Hematopoietic multipotent progenitor cell treated with erythropoietin and hydrocortisone succinate and interleukin-3 and kit ligand, for 6 days (in vitro differentiated cells): ENCODE data around the gene TRPM1.

Experiments used
- DNase-seq: peaks from one replicate; pipeline ENCODE4 v3.0.0-alpha.2; 2015

TRPM1 gene

GRCh38 chr15:31046759-31047359, 54.7 kb downstream of the TRPM1 start:
- no peak for DNase-seq

DNA sequence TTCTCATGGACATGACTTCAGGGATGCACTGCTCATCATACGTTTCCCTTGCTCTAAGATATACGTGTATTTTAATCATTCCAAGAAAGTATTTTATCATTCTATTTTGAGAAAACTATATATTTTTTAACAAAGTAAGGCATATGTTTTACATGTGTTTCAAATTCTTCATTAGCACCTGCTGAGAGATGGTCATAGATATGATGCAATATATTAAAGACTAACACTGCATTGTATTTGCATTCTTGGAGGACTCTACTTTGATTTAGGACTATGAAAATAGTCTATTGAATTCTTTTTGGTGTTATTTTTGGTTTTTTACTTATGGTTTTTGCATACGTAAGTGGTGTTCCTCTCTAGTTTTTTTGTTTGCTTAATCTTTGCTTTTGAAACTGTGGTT, 55.9 kb downstream of the TRPM1 start:
- no peak for DNase-seq

DNA sequence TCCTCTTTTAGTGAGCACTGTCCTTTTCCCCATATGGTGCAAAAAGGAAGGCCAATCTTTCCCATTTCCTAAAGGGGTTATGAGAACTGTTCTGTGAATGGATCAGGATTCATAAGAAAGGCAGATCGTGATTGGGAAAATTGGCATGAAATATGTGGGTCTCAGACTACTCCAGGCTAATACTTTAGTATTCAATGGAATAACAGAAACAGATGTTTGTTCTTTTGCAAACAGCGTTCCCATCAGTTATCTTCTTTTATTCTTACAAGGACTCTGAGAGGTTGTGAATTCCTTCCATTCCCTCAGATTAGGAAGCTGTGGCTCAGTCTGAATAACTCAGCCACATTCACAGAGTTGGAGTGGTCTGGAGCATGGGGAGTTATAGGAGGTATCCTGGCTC, 58.8 kb downstream of the TRPM1 start:
- no peak for DNase-seq

DNA sequence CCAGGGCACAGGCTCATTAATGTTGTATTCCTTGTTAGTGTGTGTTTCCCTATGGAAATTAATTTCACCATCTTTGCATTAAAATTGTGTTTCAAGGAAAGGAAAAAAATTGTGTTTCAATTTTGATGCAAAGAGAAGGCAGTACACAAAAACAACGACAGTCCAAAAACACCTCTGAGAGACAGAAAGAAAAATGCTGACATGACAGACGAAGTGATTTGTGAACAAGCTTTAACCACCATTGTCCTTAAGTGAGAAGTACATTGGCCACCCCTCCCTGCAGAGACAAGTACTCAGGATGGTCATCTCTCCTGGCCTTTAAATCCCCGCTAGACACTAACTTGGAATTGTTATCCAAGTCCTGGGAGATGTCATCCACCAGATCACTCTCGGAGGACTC, 59.9 kb downstream of the TRPM1 start:
- no peak for DNase-seq

DNA sequence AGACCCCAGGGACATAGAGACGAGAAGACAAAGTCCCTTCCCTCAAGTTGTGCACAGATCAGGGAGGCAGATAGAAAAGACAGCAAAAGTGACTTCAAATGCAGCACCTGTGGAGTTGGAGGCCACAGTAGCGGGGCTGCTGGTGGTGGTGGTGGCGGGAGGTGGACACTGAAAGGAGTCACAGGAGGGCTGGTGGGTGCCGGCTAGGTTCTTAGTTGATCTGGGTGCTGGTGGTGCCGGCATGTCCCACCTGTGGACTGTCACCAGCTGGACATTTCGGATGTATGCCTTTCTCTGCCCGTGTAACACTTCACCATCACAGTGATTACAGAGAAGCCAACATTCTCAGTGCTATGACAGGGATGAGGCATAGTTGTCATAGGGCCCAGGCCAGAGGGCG, 60.9 kb downstream of the TRPM1 start:
- no peak for DNase-seq

DNA sequence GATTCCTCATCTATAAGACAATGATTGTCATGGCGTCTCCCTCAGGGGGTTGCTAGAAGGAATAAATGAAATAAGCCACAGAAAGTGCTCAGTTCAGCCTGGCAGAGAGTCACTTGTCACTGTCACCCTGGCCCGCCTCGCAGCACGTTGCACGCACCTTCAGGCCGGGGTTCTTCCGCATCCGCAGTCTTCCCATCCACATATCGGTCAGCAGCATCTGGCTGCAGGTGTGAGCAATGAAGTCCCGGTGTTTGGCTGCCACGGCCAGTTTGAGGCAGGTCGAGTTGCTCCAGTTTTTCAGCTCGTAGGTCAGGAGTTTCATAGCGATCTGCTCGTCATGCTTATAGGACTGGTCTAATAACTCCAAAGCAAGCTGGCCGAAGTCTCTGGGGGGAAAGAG, 61.6 kb downstream of the TRPM1 start:
- DNase-seq: no peak

- DNase-seq: no peak
Observed at GRCh38 chr15:31037731-31038477, 63.6 kb downstream of the TRPM1 start.

- DNase-seq: no peak
Observed at GRCh38 chr15:31036783-31037182, 64.7 kb downstream of the TRPM1 start.

- DNase-seq: no peak
Observed at GRCh38 chr15:31035610-31036009, 65.9 kb downstream of the TRPM1 start.

GRCh38 chr15:31034152-31034551, 67.4 kb downstream of the TRPM1 start:
- DNase-seq: no peak

GRCh38 chr15:31032961-31033371, 68.6 kb downstream of the TRPM1 start:
- DNase-seq: no peak

GRCh38 chr15:31031471-31032067, 70.0 kb downstream of the TRPM1 start:
- DNase-seq: no peak

GRCh38 chr15:31027910-31028578, 73.5 kb downstream of the TRPM1 start:
- DNase-seq: peak; percentile 57

DNA sequence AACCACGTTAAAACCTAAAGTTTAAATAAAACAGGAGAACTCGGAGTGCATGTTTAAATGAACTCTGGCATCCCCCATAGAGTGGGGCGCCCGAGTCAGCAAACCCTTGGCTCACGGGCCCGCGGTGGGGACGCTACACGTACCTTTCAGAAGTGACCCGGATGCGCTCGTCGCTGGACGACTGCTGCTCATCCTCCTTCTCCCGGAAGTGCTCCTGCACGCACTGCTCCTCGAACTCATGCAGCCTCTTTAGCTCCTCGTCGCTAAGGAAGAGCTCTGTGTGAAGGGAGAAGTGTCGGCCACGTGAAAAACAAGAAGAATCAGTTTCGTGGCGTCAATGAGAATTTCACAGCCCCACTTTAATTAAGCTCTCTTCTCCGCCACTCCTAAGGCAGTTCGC, 75.5 kb downstream of the TRPM1 start:
- DNase-seq: no peak

GRCh38 chr15:31024979-31025378, 76.5 kb downstream of the TRPM1 start:
- no peak for DNase-seq

- DNase-seq: no peak
Observed at GRCh38 chr15:31024330-31024729, 77.2 kb downstream of the TRPM1 start.

GRCh38 chr15:31023841-31024240, 77.7 kb downstream of the TRPM1 start:
- DNase-seq: no peak

GRCh38 chr15:31021067-31021665, 80.4 kb downstream of the TRPM1 start:
- DNase-seq: no peak

- no peak for DNase-seq
Observed at GRCh38 chr15:31020542-31020941, 81.0 kb downstream of the TRPM1 start.

DNA sequence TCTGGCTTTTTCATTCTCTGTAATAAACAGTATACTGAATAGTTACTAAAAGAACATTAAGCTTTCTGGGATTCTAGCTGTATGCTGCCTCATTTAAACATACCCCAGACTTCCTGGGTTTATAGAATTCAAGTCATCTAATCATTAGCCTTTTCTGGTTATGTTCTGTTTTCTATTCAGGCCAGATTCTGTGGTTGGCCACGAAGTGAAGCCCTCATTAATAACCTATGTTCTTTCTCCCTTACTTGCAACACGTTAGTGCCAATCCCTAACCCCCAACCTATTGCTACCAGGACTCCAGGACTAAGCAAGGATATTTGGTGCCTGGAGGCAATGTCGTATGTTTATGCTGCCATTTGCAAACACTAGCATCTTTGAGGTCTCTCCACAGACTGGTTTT, 81.5 kb downstream of the TRPM1 start:
- DNase-seq: no peak

- no peak for DNase-seq
Observed at GRCh38 chr15:31017311-31017710, 84.2 kb downstream of the TRPM1 start.

DNA sequence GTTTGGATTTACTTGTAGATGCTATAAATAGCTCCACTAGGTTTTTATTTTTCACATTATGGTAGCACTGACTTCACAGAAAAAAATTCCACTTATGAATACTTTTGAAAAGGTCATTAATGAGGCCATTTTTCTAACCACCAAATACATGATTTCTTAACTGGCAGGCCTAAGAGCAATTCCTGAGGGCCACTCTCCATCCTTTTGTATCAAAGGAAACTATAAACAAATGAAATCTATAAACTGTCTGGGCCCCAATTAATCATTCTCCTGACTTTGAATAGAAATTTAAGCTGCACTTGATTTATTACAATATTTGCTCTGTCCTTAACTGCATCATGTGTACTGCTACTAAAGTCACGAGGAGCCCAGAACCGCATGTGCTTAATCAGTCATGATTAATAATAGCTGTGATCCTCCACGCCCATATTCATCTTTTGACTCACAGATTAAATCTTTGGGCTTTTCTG, 85.0 kb downstream of the TRPM1 start:
- DNase-seq: no peak

GRCh38 chr15:31014608-31014925, 87.0 kb downstream of the TRPM1 start:
- no peak for DNase-seq
